ENCODE measurements around the gene ABCG4. TPM values are rescaled to one million over a fixed set of nuclear protein-coding genes. Genes with fewer than 3 reads are reported as not detected.
A peak's percentile ranks its signal among the peaks of the same experiment; 100 is the strongest.
"Not testable (repeated sequence)": the region's sequence is repeated elsewhere in the genome, so short reads cannot be mapped to it uniquely, and the experiment has no call there.

ABCG4 gene
- total RNA-seq, 2 donors from 2014 or later, result 0.33 TPM; not detected in 1

DNA sequence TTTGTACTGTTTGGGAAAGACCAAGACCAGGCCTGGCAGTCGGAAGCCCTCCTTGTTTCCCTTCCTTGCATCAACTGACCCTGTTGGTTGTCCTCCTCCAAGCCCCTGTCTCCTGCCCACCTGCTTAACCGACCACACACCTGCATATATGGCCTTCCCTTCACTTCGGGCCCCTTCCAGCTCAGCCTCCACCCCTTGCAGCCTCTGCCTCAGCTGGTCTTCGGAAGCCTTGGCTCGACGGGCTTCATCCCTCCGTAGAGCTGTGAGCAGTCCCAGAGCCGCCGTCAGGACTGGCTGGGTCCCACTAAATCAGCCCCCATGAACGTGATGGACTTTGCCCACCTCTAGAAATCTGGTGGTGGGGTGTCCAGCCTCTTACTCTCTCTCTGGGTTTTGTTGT, 44.8 kb downstream of the ABCG4 start:
- intact Hi-C loops (cut with DNase I), result no loop called here
- Histone ChIP-seq H3K4me3 (no peak overlapping the region), H3K27ac (no peak overlapping the region), H3K36me3 (replicated peaks in 1 of 2; ENCODE audit: insufficient read depth in 1 of 2, low read depth in 2 of 2) (no peaks in the 10 kb centered on the region), H3K4me1 (no peaks in the 10 kb centered on the region), H3K27me3 (no peaks in the 10 kb centered on the region), H3K9me3 (no peaks in the 10 kb centered on the region)
- ATAC-seq (no peak), DNase-seq (no peak)
- TF ChIP-seq POLR2A (IDR thresholded peaks at IDR 0.05) (no peak), CTCF (IDR thresholded peaks at IDR 0.05) (no peak)
- 75 to 81% methylated on average over 9 to 10 of the region's 10 CpGs for WGBS, 2 donors

- H3K27ac ChIP-seq, result no peak overlapping the region
- no peak overlapping the region for H3K4me3 ChIP-seq
- TF ChIP-seq CTCF (IDR thresholded peaks at IDR 0.05) (no peak), POLR2A (IDR thresholded peaks at IDR 0.05) (no peak)
- no peaks in the 10 kb centered on the region for H3K36me3 ChIP-seq (replicated peaks in 1 of 2; ENCODE audit: insufficient read depth in 1 of 2, low read depth in 2 of 2)
- intact Hi-C loops (cut with DNase I), result no loop called here
- H3K27me3 ChIP-seq, result no peaks in the 10 kb centered on the region
- no peak for ATAC-seq
- no peaks in the 10 kb centered on the region for H3K4me1 ChIP-seq
- H3K9me3 ChIP-seq, result no peaks in the 10 kb centered on the region
- DNase-seq, result no peak
- WGBS, 2 donors, result 71% methylated on average over 6 to 7 of the region's 7 CpGs
Observed at GRCh38 chr11:119194811-119195440, 46.1 kb downstream of the ABCG4 start.

DNA sequence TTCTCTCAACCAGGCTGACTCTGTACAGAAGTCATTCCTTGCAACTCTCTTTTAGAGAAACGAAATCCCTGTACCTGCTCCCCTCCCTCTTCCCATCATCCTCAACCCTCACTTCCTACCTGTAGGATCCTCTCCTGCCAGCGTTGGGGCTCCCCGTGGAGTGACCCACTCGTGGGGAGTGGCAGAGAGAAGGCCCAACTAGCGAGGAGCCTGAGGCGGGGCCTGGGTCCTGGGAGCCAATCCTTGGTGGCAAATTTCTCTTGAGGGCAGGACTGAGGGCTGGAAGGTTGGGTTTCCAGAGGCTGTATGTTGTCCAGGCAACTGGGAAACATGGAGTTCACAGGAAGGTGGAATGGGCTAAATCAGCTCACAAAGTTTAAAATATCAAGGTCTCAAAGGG, 46.8 kb downstream of the ABCG4 start:
- H3K27me3 ChIP-seq, result no peaks in the 10 kb centered on the region
- no peaks in the 10 kb centered on the region for H3K9me3 ChIP-seq
- DNase-seq (peak; percentile 31 to 48 (median 44)), ATAC-seq (peak; percentile 49)
- no peak overlapping the region for H3K27ac ChIP-seq
- H3K4me3 ChIP-seq, result no peak overlapping the region
- H3K4me1 ChIP-seq, result no peaks in the 10 kb centered on the region
- no peak for TF ChIP-seq POLR2A (IDR thresholded peaks at IDR 0.05)
- no peak for TF ChIP-seq CTCF (IDR thresholded peaks at IDR 0.05)
- intact Hi-C loops (cut with DNase I), result no loop called here
- WGBS, 2 donors, result 36 to 41% methylated on average over 6 of the region's 6 CpGs
- no peaks in the 10 kb centered on the region for H3K36me3 ChIP-seq (replicated peaks in 1 of 2; ENCODE audit: insufficient read depth in 1 of 2, low read depth in 2 of 2)

GRCh38 chr11:119196833-119197483, 48.1 kb downstream of the ABCG4 start:
- peak; percentile 70 to 93 (median 90) for TF ChIP-seq CTCF (IDR thresholded peaks at IDR 0.05)
- no peak for TF ChIP-seq POLR2A (IDR thresholded peaks at IDR 0.05)
- ATAC-seq, result peak; percentile 97
- H3K36me3 ChIP-seq (replicated peaks in 1 of 2; ENCODE audit: insufficient read depth in 1 of 2, low read depth in 2 of 2), result no peaks in the 10 kb centered on the region
- H3K4me1 ChIP-seq, result no peaks in the 10 kb centered on the region
- H3K27ac ChIP-seq, result peak overlapping the region in 1 of 4 donors; percentile 30
- no peaks in the 10 kb centered on the region for H3K27me3 ChIP-seq
- H3K9me3 ChIP-seq, result no peaks in the 10 kb centered on the region
- WGBS, 2 donors, result 28 to 30% methylated on average over 5 of the region's 5 CpGs
- intact Hi-C loops (cut with DNase I), result no loop called here
- H3K4me3 ChIP-seq, result no peak overlapping the region
- DNase-seq, result peak; percentile 76 to 87 (median 80)

DNA sequence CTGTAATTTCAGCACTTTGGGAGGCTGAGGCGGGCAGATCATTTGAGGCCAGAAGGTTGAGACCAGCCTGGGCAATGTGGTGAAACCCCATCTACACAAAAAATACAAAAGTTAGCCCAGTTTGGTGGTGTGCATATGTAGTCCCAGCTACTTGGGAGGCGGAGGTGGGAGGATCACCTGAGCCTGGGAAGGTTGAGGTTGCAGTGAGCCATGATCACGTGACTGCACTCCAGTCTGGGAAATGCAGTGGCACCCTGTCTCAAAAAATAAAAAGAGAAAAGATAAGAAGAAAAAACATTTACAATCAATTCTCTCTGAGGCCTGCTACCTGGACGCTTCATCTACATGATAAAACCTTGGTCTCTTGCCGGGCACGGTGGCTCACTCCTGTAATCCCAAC, 50.1 kb downstream of the ABCG4 start:
- DNase-seq (no peak), ATAC-seq (no peak)
- TF ChIP-seq POLR2A (IDR thresholded peaks at IDR 0.05) (no peak), CTCF (IDR thresholded peaks at IDR 0.05) (no peak)
- 59 to 68% methylated on average over 6 of the region's 6 CpGs for WGBS, 2 donors
- Histone ChIP-seq H3K9me3 (no peaks in the 10 kb centered on the region), H3K36me3 (replicated peaks in 1 of 2; ENCODE audit: insufficient read depth in 1 of 2, low read depth in 2 of 2) (no peaks in the 10 kb centered on the region), H3K27me3 (no peaks in the 10 kb centered on the region), H3K27ac (no peak overlapping the region), H3K4me3 (no peak overlapping the region), H3K4me1 (no peaks in the 10 kb centered on the region)
- intact Hi-C loops (cut with DNase I), result no loop called here

DNA sequence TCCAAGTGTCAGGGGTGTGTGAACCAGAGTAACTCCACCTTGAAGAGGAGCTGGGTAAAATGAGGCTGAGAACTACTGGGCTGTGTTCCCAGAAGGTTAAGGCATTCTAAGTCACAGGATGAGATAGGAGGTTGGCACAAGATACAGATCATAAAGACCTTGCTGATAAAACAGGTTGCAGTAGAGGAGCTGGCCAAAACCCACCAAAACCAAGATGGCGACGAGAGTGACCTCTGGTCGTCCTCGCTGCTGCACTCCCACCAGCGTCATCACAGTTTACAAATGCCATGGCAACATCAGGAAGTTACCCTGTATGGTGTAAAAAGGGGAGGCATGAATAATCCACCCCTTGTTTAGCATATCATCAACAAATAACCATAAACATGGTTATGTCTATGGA, 52.4 kb downstream of the ABCG4 start:
- H3K27ac ChIP-seq; DNase-seq; H3K27me3 ChIP-seq; H3K4me1 ChIP-seq; H3K9me3 ChIP-seq; H3K36me3 ChIP-seq (replicated peaks in 1 of 2; ENCODE audit: insufficient read depth in 1 of 2, low read depth in 2 of 2); H3K4me3 ChIP-seq; ATAC-seq: not testable (repeated sequence)
- 80 to 84% methylated on average over 5 of the region's 5 CpGs for WGBS, 2 donors
- intact Hi-C loops (cut with DNase I), result loop anchor here (10.0 kb wide), 1 partner anchor 174 kb away; no protein-coding TSS in a partner anchor
